ENCODE measurements around the gene RETREG1.
"Not testable (repeated sequence)": the region's sequence is repeated elsewhere in the genome, so short reads cannot be mapped to it uniquely, and the experiment has no call there.

The RETREG1 gene

DNA sequence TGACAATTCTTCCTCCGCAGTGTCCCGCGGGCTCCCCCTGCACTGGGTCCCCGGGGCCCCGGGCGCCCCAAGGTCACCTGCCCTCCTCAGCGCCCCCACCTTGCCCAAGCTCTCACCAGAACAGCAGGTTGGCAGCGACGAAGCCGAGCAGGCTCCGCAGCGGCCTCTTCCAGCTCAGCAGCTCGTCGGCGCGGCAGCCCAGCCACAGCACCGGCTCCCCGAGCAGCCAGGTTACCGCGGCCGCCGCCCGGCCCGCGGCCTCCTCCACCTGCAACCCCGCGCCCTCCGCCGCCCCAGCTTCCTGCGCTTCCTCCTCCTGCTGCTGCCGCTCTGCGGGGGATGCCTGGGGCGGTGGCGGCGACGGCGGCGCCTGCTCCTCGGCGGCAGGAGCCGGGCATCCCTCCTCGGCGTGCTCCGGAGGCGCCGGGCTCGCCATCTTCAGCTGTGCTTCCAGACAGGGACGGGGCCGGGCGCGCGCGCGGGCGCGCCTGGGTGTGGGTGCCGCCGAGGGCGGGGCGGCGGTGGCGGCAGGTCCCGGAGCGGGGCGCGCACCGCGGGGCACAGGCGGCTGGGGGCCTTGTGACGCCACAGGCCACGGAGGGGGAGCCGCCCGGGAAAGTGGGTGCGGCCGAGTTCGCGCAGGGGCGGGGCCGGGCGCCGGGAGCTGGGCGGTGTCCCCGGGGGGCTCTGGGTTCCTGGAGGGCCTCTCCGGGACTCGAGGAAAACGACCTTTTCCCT is at the start of gene RETREG1:
RETREG1 (minus strand) TSS at position 462 of the 738 bp plus-strand sequence; CDS start at position 436, 26 bp downstream.
- DNase-seq, result peak; percentile 76

- no peak for DNase-seq
Observed at GRCh38 chr5:16666130-16666882, 49.5 kb upstream of the RETREG1 start.

DNA sequence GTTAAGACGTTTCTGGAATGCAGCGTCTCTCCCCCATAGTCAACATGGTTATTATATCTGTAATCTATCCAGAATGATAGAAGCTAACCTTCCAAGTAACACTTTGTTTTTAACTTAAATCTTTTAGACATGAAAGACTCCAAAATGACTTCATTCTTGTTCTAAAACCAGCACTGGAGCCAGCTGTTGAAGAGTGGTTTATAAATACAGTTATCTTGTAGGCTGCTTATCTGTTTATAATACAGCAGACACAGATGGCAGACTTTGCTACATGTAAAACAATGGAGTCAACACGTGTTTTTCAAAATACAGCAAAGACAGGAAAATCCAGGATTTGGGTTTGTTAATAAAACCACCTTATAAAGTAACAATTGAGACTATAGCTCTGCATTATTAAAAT is 48.8 kb upstream of the RETREG1 start:
- no peak for DNase-seq

- DNase-seq, result no peak
Observed at GRCh38 chr5:16664368-16664767, 47.6 kb upstream of the RETREG1 start.

GRCh38 chr5:16663840-16664239 is 47.0 kb upstream of the RETREG1 start:
- DNase-seq, result no peak

- DNase-seq, result no peak
Observed at GRCh38 chr5:16661713-16662112, 44.9 kb upstream of the RETREG1 start.

DNA sequence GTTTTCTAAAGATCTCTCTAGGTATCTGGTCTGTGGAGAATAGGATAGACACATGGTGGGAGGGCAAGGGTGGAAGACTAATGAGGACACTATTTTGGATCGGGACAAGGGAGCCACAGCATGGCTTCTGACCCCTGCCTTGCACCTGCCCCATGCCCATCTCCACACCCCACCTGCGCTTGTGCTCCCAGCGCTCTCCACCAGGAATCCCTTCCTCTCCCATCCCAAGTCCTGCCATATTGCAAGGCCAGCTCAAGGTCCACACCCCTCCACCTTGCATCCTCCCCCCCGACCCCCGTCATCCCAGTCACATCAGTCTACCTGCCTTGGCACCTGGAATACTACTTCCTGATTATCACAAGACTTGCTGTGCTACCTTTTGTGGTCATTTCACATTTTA is 44.2 kb upstream of the RETREG1 start:
- DNase-seq, result no peak

GRCh38 chr5:16659536-16659935 is 42.7 kb upstream of the RETREG1 start:
- DNase-seq, result no peak

- no peak for DNase-seq
Observed at GRCh38 chr5:16656561-16657191, 39.9 kb upstream of the RETREG1 start.

- DNase-seq, result no peak
Observed at GRCh38 chr5:16654647-16655334, 38.0 kb upstream of the RETREG1 start.

DNA sequence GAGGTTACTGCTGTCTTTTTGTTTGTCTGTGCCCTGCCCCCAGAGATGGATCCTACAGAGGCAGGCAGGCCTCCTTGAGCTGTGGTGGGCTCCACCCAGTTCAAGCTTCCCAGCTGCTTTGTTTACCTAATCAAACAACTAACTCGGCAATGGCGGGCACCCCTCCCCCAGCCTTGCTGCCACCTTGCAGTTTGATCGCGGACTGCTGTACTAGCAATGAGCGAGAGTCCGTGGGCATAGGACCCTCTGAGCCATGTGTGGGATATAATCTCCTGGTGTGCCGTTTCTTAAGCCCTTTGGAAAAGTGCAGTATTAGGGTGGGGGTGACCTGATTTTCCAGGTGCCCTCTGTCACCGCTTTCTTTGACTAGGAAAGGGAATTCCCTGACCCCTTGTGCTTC is 31.9 kb upstream of the RETREG1 start:
- not testable (repeated sequence) for DNase-seq

GRCh38 chr5:16644301-16644889 is 27.6 kb upstream of the RETREG1 start:
- no peak for DNase-seq

DNA sequence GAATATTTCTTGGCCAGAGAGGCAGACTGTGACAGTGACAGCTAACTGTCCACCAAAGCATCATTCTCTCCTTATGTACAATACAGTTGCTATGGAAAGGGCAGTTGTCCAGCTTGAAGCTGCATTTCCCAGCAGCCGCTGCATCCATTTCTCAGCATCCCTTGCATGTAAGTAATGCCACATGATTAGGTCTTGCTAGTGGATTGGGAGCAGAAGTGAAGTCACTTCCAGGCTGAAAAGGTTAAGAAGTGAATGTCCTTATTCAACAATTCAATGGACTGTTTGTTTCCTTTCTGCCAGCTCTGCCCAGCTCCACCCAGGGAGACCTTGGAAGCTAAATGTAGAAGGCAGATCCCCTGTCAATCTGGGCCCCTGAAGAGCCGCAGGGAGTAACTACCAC is 26.1 kb upstream of the RETREG1 start:
- DNase-seq, result no peak

DNA sequence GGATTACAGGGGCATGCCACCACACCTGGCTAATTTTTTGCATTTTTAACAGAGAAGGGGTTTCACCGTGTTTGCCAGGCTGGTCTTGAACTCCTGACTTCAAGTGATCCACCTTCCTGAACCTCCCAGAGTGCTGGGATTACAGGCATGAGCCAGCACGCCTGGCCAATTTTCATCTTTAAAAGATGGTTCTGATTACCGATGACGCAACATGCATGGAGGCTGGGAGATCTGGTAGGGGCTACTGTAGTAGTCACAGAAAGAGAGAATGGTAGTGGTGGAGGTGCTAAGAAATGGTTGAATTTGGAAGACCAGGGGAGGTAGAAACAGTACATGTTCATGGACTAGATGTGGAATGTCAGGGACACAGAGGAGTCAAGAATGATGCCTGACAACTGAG is 22.4 kb upstream of the RETREG1 start:
- no peak for DNase-seq

- no peak for DNase-seq
Observed at GRCh38 chr5:16628376-16628775, 11.6 kb upstream of the RETREG1 start.

- DNase-seq, result no peak
Observed at GRCh38 chr5:16626696-16627264, 10.0 kb upstream of the RETREG1 start.

GRCh38 chr5:16625096-16625495 is 8.3 kb upstream of the RETREG1 start:
- DNase-seq, result no peak

- DNase-seq, result no peak
Observed at GRCh38 chr5:16619136-16619535, 2.3 kb upstream of the RETREG1 start.

- DNase-seq, result peak; percentile 87
Observed at GRCh38 chr5:16618138-16618897, 1.5 kb upstream of the RETREG1 start.

- DNase-seq, result peak; percentile 49
Observed at GRCh38 chr5:16617274-16617968, 624 bp upstream of the RETREG1 start.
